ENCODE results near the gene RBBP8.

The RBBP8 gene

GRCh38 chr18:23003289-23003688 is 70.2 kb downstream of the RBBP8 start:
- no peak for DNase-seq

DNA sequence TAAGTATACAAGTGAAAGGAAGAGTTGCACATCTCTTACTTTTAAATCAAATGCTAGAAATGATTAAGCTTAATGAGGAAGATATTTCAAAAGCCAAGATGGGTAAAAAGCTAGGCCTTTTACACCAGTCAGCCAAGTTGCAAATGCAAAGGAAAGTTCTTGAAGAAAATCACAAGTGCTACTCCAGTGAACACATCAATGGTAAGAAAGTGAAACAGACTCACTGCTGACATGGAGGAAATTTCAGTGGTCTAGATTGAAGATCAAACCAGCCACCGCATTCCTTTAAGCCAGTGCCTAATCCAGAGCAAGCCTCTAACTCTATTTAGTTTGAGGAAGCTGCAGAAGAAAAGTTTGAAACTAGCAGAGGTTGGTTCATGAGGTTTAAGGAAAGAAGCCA is 79.1 kb downstream of the RBBP8 start:
- DNase-seq = no peak

DNA sequence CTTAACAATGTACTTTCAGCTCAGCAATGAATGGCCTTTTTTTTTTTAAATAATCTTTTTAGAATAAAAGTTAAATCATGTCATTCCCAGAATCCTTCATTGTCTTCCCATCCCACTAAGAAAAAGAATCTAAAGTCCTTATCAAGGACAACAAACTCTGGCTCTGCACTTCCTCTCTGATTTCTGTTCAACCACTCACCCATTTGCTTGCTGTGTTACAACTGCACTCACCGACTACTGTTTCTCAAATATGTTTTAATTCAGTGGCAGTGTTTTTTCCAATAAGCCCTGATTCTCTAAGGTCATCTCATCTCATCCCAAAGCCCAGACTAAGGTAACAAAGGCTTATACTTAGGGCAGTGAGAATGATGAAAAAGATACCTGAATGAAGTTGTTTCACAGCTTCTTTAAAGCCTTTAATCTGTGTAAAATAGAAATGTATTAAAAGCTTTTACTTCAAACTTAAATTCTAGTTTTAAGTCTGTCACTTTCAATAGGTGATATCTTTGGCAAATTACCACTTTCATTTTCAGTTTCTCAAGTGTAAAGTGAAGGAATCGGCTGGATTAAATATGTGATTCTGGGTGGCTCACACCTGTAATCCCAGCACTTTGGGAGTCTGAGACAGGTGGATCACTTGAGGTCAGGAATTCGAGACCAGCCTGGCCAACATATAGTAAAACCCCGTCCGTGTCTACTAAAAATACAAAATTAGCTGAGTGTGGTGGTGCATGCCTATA is 87.6 kb downstream of the RBBP8 start:
- no peak for DNase-seq

DNA sequence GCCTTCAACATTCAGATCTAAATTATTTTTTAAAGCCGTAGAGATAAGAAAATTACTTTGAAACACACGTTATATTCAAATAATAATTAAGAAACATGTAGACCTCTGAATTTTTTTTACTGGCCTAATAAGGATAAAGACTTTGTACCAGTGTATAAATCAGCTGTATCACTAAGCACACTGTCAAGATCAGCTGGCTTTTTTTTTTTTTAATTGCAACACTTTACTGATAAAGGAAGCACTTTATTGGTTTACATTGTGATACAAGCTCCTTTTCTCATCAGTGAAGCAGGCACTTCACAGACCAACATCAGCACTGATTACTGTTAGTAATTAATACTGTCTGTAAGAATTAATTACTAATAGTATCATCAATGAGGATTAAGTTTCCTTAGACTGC is 88.5 kb downstream of the RBBP8 start:
- DNase-seq = no peak

GRCh38 chr18:23032030-23032582 is 99.0 kb downstream of the RBBP8 start:
- no peak for DNase-seq

GRCh38 chr18:23033056-23033455 is 99.9 kb downstream of the RBBP8 start:
- DNase-seq = no peak

- DNase-seq = no peak
Observed at GRCh38 chr18:23036660-23037201, 103.6 kb downstream of the RBBP8 start.

DNA sequence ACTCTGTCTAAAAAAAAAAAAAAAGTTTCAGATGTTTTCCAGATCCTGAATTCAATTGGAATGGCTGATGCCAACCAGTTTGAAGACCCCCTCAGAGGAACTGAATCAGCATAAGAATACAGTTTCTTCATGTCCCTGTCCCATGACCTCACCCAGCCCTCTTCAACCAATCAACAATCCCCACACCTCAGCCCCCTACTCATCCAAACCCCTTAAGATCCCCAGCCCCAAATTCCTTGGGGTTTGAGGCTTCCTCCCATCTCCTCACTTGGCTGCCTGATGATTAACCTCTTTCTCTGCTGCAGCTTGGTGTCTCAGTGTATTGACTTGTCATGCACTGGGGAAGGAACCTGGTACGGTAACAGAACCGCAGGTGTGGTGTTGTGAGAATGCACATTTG is 104.5 kb downstream of the RBBP8 start:
- DNase-seq = no peak

- DNase-seq = no peak
Observed at GRCh38 chr18:23038712-23039111, 105.6 kb downstream of the RBBP8 start.

- DNase-seq = no peak
Observed at GRCh38 chr18:23042133-23042532, 109.0 kb downstream of the RBBP8 start.

DNA sequence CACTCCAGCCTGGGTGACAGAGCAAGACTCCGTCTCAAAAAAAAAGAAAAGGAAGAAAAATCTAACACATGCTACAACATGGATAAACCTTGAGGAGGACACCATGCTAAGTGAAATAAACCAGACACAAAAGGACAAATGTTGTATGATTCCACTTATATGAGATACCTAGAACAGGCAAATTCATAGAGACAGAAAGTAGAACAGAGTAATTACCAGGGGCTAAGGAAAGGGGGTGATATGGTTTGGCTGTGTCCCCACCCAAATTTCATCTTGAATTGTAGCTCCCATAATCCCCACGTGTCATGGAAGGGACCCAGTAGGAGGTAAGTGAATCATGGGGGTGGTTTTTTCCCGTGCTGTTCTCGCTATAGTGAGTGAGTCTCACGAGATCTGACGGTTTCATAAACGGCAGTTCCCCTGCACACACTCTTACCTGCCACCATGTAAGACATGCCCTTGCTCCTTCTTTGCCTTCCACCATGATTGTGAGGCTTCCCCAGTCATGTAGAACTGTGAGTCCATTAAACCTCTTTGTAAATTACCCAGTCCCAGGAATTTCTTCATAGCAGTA is 110.8 kb downstream of the RBBP8 start:
- no peak for DNase-seq

GRCh38 chr18:23049698-23050373 is 116.7 kb downstream of the RBBP8 start:
- DNase-seq = no peak

DNA sequence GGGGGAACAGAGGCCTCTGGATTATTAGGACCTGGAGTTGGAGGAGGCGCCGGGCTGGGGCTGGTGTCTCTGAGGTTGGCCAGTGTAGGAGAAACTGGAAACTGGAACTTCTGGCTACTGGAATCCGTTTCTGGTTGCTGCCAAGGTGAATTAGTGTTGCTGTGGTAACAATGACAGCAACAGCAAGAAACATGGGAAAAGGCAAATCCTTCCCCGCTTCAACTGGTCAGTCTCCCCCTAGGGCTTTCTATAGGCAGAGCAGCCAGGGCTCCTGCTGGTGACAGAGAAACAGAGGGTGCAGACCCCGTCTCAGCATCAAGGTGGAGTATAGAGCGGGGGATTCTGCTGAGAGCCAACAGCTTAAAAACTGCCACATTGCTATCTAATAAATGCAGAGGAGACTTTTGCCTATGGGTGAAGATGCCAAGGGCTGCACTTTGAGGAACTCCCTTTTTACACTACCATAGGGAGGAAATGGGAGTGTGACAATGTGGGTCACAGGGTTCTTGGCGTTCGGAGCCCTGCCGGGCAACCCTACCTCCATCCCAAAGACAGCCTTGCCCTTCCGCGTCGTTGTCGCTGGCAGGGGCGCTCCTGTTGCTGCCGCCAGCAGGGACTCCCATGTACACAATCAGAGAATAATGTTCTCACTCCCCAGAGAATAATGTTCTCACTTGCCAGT is 120.8 kb downstream of the RBBP8 start:
- DNase-seq = no peak

- no peak for DNase-seq
Observed at GRCh38 chr18:23054553-23054952, 121.4 kb downstream of the RBBP8 start.

- no peak for DNase-seq
Observed at GRCh38 chr18:23056315-23056714, 123.2 kb downstream of the RBBP8 start.

DNA sequence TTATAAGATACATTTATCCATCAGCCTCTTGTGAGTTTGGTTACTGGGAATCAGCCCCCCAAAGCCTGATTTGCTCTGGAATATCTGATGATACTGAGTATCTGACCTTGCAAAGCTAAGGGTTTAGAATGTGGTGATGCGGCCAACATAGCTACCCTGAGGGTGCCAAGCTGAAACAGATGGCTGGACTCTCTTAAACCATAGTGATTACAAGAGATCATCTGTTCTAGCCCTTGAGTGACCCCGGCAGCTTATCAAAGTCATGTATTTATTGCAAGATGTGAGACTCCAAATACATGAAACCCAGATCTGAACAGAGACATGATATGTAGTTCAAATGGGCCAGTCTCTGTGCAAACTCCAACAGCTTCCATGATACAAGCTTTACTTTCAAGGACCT is 124.0 kb downstream of the RBBP8 start:
- no peak for DNase-seq

DNA sequence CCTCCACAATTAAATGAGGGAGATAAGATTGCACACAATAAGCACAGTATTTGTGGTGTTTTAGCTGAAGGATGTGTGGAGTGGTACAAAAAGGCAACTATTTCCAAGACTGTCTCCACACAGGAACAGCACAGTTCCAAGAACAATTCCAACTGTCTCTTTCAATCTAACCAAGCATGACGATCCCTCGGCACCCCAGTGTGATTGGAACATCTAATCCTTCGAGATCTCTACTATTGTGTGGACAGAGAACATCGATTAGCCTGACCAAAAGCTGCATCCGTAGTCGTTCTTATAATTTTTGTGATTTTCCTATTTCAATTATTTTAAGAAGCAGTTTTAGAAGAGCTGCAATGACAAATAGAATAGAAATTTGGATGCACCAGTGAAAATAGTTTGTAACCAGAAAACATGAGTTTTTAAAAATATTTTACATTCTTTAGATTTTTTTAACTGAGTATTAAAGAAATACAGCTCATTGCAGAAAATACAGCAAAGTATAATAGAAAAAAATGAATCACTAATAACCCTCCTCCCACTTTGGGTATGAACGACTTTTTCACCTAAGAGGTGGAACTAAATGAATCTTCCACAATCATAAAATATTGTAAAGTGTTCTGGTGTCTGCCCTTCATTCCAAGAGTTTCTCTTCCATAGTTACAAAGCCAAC is 125.8 kb downstream of the RBBP8 start:
- DNase-seq = no peak

DNA sequence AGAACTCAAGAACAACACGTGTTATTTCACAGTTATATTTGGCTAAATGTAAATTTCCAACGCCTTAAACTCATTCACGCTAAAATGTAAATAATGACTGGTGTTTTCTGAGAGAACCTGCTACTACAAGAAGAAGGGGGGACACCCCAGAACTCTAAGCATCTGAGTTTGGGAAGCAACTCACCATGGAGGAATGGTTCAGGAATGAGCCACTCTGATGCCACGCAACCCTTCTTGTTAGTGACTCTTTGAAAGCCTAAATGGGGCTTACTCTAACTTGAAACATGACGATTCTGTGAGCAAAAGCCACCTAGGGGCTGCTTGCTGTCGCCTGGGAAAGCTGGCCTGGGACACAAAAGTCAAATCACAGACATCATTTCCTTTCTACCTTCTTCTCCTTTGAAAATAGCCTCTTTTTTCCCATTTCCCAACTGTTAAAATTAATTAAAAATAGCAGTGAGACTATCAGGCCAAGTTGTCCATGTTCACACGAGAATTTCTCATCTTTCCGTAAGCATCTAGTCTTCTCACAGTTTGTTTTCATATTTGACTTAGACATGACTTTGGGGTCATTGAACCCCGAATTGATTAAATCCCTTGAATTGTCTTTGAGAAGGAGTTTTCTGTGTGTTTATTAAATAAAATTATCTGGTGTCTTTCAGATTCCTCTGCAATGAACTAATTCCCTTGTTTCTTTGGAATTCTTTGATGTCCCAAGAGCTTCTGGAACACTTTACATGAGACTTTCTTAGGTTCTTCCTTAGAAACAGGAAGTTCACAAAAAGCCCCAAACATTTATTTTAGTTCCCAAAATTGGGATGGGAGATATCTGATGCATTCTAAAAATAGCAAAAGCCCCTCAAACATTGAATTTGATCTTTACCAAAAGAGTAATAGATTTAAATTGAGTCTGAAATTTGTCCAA is 126.7 kb downstream of the RBBP8 start:
- DNase-seq = no peak

- no peak for DNase-seq
Observed at GRCh38 chr18:23062011-23062410, 128.9 kb downstream of the RBBP8 start.

DNA sequence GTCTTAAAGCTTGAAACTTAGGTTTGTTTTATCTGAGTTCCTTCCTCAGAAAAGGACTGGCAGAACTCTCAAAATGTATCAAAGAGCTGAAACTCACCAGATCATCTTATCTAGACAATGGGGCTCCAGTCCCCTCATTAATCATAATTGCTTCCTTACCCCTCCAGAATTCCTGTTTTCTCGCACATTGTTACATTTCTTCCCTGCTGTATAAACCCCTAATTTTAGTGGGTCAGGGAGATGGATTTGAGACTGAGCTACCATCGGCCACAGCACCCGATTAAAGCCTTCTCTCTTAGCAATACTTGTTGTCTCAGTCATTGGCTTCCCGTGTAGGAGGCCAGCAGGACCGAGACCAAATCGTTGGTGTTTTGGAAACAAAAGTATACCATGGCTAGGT is 130.4 kb downstream of the RBBP8 start:
- no peak for DNase-seq

- DNase-seq = no peak
Observed at GRCh38 chr18:23065234-23065806, 132.2 kb downstream of the RBBP8 start.

All from activated CD4-positive, alpha-beta T cell treated with anti-CD3 and anti-CD28 coated beads, Interleukin-2, amount 50 U/mL, for 4 hours (primary cell).